ENCODE results near the gene FUS. TPM values are rescaled to one million over a fixed set of nuclear protein-coding genes. Genes with fewer than 3 reads are reported as not detected.

The FUS gene
- total and polyA plus RNA-seq, 9 of the 15 experiments (the other 6 are each of a cell fraction or from before 2014, with no cell fraction given): 43.9 to 575 (median 87.2) TPM

DNA sequence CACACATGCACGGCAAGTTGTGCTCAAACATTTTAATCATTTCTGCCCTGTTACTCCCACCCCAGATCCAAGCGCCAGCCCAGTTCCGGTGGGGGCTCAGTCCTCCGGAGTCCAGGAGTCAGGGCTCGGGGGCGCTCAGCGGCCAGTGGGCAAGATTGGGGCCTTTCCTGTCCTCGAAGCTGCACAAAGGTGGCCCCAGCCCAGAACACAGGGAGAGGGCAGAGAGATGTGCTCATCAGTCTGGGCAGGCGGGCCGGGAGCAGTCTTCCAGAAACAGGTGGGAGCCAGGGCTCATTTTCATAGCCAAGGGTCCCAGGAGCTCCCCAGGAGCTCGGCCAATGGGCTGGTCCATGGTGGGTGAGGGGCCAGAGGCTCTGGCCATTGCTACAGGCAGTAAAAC, 48.5 kb upstream of the FUS start:
- in situ Hi-C loops (cut with MboI) (no loop called here), intact Hi-C loops (cut with micrococcal nuclease) (no loop called here)
- TF ChIP-seq RBFOX2 (IDR thresholded peaks at IDR 0.05; ENCODE audit: low read depth, low read length) (0 out of 2 replicates have a peak, but pooled peaks have one; percentile 2), ZNF778 (CRISPR knock-in tag; IDR thresholded peaks at IDR 0.05) (no peak)
- DNase-seq (ENCODE audit: extremely low read depth in 1 of 4, low spot score in 3 of 4) (no peak), FAIRE-seq (no peak), ATAC-seq (no peak)
- H3K27me3 ChIP-seq (ENCODE audit: control insufficient read depth in 2 of 2, insufficient read depth in 2 of 2, low read length in 2 of 2): no peaks in the 10 kb centered on the region
- no peaks in the 10 kb centered on the region for H3K9me3 ChIP-seq (replicated peaks; ENCODE audit: control insufficient read depth, insufficient read depth, low read depth, low read length)
- no peak overlapping the region for H3K4me3 ChIP-seq
- peaks cover 52% of the 10 kb centered on the region; the same call in 2 of the 3 replicates for H3K36me3 ChIP-seq (ENCODE audit: control insufficient read depth, insufficient read depth, low read length)
- ChIA-PET POLR2A (interaction anchor here (0.7 to 2.4 kb wide), 6 partner anchors 9 to 51 kb away, joined by 3 to 9 read pairs (median 4); partner anchors contain the start of genes FUS and KAT8), CTCF (ENCODE audit: low intra/inter-chr PET ratio) (no interaction called here)
- no peak overlapping the region for H3K9ac ChIP-seq (ENCODE audit: insufficient read depth in 1 of 2, low read depth in 2 of 2, low read length in 2 of 2)
- no peak overlapping the region for H3K27ac ChIP-seq (ENCODE audit: extremely low read depth, low read depth, low read length)
- 92% methylated on average over 10 of the region's 11 CpGs for WGBS (ENCODE audit: insufficient coverage, low coverage, missing lambda C conversion rate)
- no TSS peak for BruUV-seq (replicated peaks)
- peaks cover 50 to 94% of the 10 kb centered on the region in 2 experiments for H3K4me1 ChIP-seq (replicated peaks in 1 of 2; ENCODE audit: control insufficient read depth in 2 of 2, insufficient read depth in 2 of 2, low read length in 2 of 2)
- no peaks in the 10 kb centered on the region for H3K9me1 ChIP-seq (ENCODE audit: control insufficient read depth, insufficient read depth, low read length)
- H2AFZ ChIP-seq (ENCODE audit: low read depth, low read length): no peak overlapping the region
- no peaks in the 10 kb centered on the region for H3K79me2 ChIP-seq (ENCODE audit: control insufficient read depth, insufficient read depth, low read length)
- H3K4me2 ChIP-seq (ENCODE audit: insufficient read depth, low read length): no peak overlapping the region
- H4K20me1 ChIP-seq (replicated peaks; ENCODE audit: control insufficient read depth, insufficient read depth, low read length): no peaks in the 10 kb centered on the region

GRCh38 chr16:31131841-31132271, 48.1 kb upstream of the FUS start:
- Histone ChIP-seq H3K36me3 (ENCODE audit: control insufficient read depth, insufficient read depth, low read length) (peaks cover 49% of the 10 kb centered on the region; the same call in 2 of the 3 replicates), H3K9me1 (ENCODE audit: control insufficient read depth, insufficient read depth, low read length) (no peaks in the 10 kb centered on the region), H3K4me1 (replicated peaks in 1 of 2; ENCODE audit: control insufficient read depth in 2 of 2, insufficient read depth in 2 of 2, low read length in 2 of 2) (peaks cover 50 to 97% of the 10 kb centered on the region in 2 experiments), H4K20me1 (replicated peaks; ENCODE audit: control insufficient read depth, insufficient read depth, low read length) (no peaks in the 10 kb centered on the region), H3K4me3 (no peak overlapping the region), H2AFZ (ENCODE audit: low read depth, low read length) (no peak overlapping the region), H3K4me2 (ENCODE audit: insufficient read depth, low read length) (no peak overlapping the region), H3K9ac (ENCODE audit: insufficient read depth in 1 of 2, low read depth in 2 of 2, low read length in 2 of 2) (no peak overlapping the region), H3K9me3 (replicated peaks; ENCODE audit: control insufficient read depth, insufficient read depth, low read depth, low read length) (no peaks in the 10 kb centered on the region), H3K27me3 (ENCODE audit: control insufficient read depth in 2 of 2, insufficient read depth in 2 of 2, low read length in 2 of 2) (no peaks in the 10 kb centered on the region), H3K27ac (ENCODE audit: extremely low read depth, low read depth, low read length) (no peak overlapping the region), H3K79me2 (ENCODE audit: control insufficient read depth, insufficient read depth, low read length) (no peaks in the 10 kb centered on the region)
- ChIA-PET CTCF (ENCODE audit: low intra/inter-chr PET ratio) (no interaction called here), POLR2A (interaction anchor here (0.9 to 2.4 kb wide), 4 partner anchors 9 to 51 kb away, joined by 3 to 9 read pairs (median 4); partner anchors contain the start of gene FUS)
- intact Hi-C loops (cut with micrococcal nuclease) (no loop called here), in situ Hi-C loops (cut with MboI) (no loop called here)
- BruUV-seq (replicated peaks): no TSS peak
- TF ChIP-seq ZNF444 (CRISPR knock-in tag; IDR thresholded peaks at IDR 0.05) (no peak), EP400 (IDR thresholded peaks at IDR 0.05) (no peak), RBFOX2 (IDR thresholded peaks at IDR 0.05; ENCODE audit: low read depth, low read length) (0 out of 2 replicates have a peak, but pooled peaks have one; percentile 27), ZNF384 (IDR thresholded peaks at IDR 0.05; ENCODE audit: low read depth, low read length) (no peak), POLR2G (IDR thresholded peaks at IDR 0.05; ENCODE audit: low read depth, low read length) (no peak), XRCC4 (IDR thresholded peaks at IDR 0.05; ENCODE audit: extremely low read depth, insufficient read depth, insufficient read length) (no peak)
- DNase-seq (ENCODE audit: extremely low read depth in 1 of 4, low spot score in 3 of 4): no peak
- no peak for FAIRE-seq
- 71% methylated on average over 5 of the region's 5 CpGs for WGBS (ENCODE audit: insufficient coverage, low coverage, missing lambda C conversion rate)
- no peak for ATAC-seq
